Naive thymus-derived CD8-positive, alpha-beta T cell (primary cell): ENCODE data around the gene SKAP1. TPM values are rescaled to one million over a fixed set of nuclear protein-coding genes. Genes with fewer than 3 reads are reported as not detected.
A peak's percentile ranks its signal among the peaks of the same experiment; 100 is the strongest.
"Not testable (repeated sequence)": the region's sequence is repeated elsewhere in the genome, so short reads cannot be mapped to it uniquely, and the experiment has no call there.

ENCODE experiments used
- ATAC-seq, 2 donors: fragments of 150-1000 bp; cut with Tn5 transposase in 1 of 2; sonication (Bioruptor Pico), chemical (Tn5 transposase) in 1 of 2; 1 replicate in 1 of 2; 2 replicates in 1 of 2; pipeline ENCODE4 v1.10.0; 2021; ENCODE audit warnings: mild to moderate bottlenecking in 2 of 2, moderate library complexity in 2 of 2
- POLR2A ChIA-PET: fragments of 350-600 bp; sonication (Branson Sonifier 250); formaldehyde crosslinking; loops from one replicate; lab custom pipeline; 2021; ENCODE audit warnings: antibody characterized with exemption; lab: Charles Lee
- DNase-seq, 10 donors: peaks; one replicate each; pipeline versions ENCODE4 v3.0.0 to v3.0.0-alpha.2; 2020 to 2022
- H3K27ac Mint-ChIP-seq, 10 donors: one replicate each; pipeline ENCODE4 v1.8.0; 2020 to 2022; ENCODE audit warnings: mild to moderate bottlenecking in 10 of 10, mixed read lengths in 10 of 10, moderate library complexity in 4 of 10, inconsistent platforms in 1 of 10
- H3K27me3 Mint-ChIP-seq, 5 donors: one replicate each; pipeline ENCODE4 v1.8.0; 2021 to 2022; ENCODE audit warnings: mixed read lengths in 5 of 5
- H3K36me3 Mint-ChIP-seq, 3 donors: one replicate each; pipeline ENCODE4 v1.8.0; 2020 to 2022; ENCODE audit warnings: mixed read lengths in 3 of 3, mild to moderate bottlenecking in 2 of 3, inconsistent platforms in 1 of 3
- H3K4me1 Mint-ChIP-seq, 4 donors: one replicate each; pipeline ENCODE4 v1.8.0; 2021 to 2022; ENCODE audit warnings: mixed read lengths in 4 of 4
- H3K4me3 Mint-ChIP-seq, 10 donors: one replicate each; pipeline ENCODE4 v1.8.0; 2020 to 2022; ENCODE audit warnings: mild to moderate bottlenecking in 10 of 10, mixed read lengths in 10 of 10, moderate library complexity in 6 of 10, inconsistent platforms in 1 of 10
- H3K9me3 Mint-ChIP-seq, 9 donors: one replicate each; pipeline ENCODE4 v1.8.0; 2020 to 2022; ENCODE audit warnings: mixed read lengths in 9 of 9, mild to moderate bottlenecking in 3 of 9, inconsistent platforms in 1 of 9, moderate library complexity in 1 of 9
- polyA plus RNA-seq, 3 donors: library from polyadenylated mRNA; unstranded; fragments of 300-500 nt; fragmentation: Illumina TruSeq; gene quantifications; one replicate each; pipeline ENCODE4 v1.2.3, GENCODE V29; 2021
- total RNA-seq, 8 experiments: library from RNA in 2 of 8; stranded (reverse) in 2 of 8; gene quantifications; one replicate each; pipeline ENCODE4 v1.2.3 and lab custom pipeline; 2021 to 2026

Gene SKAP1
- total and polyA plus RNA-seq, 5 experiments from 2014 or later = 73.0 to 237 (median 223) TPM

GRCh38 chr17:48202959-48203358 lies 227.1 kb downstream of the SKAP1 start:
- no peak for DNase-seq
- POLR2A ChIA-PET = no interaction called here
- H3K27ac Mint-ChIP-seq = peak overlapping the region in 3 of 10 donors; percentile 56 to 81 (median 58)
- H3K4me3 Mint-ChIP-seq = no peak overlapping the region
- H3K27me3 Mint-ChIP-seq = no peaks in the 10 kb centered on the region
- H3K4me1 Mint-ChIP-seq = peaks cover 17 to 32% (median 25%) of the 10 kb centered on the region in 4 donors
- H3K9me3 Mint-ChIP-seq = no peaks in the 10 kb centered on the region
- no peak for ATAC-seq
- H3K36me3 Mint-ChIP-seq = peaks cover 3 to 46% (median 15%) of the 10 kb centered on the region in 3 donors

- H3K4me1 Mint-ChIP-seq = peaks cover 32 to 50% (median 38%) of the 10 kb centered on the region in 4 donors
- H3K36me3 Mint-ChIP-seq = peaks cover 0 to 53% (median 21%) of the 10 kb centered on the region in 3 donors
- POLR2A ChIA-PET = no interaction called here
- ATAC-seq = no peak
- H3K27ac Mint-ChIP-seq = peak overlapping the region in 7 of 10 donors; percentile 1 to 73 (median 23)
- DNase-seq = no peak
- no peak overlapping the region for H3K4me3 Mint-ChIP-seq
- H3K9me3 Mint-ChIP-seq = no peaks in the 10 kb centered on the region
- H3K27me3 Mint-ChIP-seq = no peaks in the 10 kb centered on the region
These were observed 231.0 kb downstream of the SKAP1 start for GRCh38 chr17:48198950-48199541.

GRCh38 chr17:48195910-48196309 lies 234.1 kb downstream of the SKAP1 start:
- H3K4me1 Mint-ChIP-seq = peaks cover 35 to 54% (median 48%) of the 10 kb centered on the region in 4 donors
- no peak for DNase-seq
- peak overlapping the region in 2 of 10 donors; percentile 15 to 75 for H3K27ac Mint-ChIP-seq
- H3K4me3 Mint-ChIP-seq = no peak overlapping the region
- POLR2A ChIA-PET = no interaction called here
- no peaks in the 10 kb centered on the region for H3K9me3 Mint-ChIP-seq
- H3K36me3 Mint-ChIP-seq = peaks cover 0 to 76% (median 24%) of the 10 kb centered on the region in 3 donors
- no peak for ATAC-seq
- H3K27me3 Mint-ChIP-seq = no peaks in the 10 kb centered on the region

- H3K36me3 Mint-ChIP-seq = peaks cover 0 to 73% (median 18%) of the 10 kb centered on the region in 3 donors
- peak in 4 of 10 donors; percentile 5 to 49 (median 24) for DNase-seq
These were observed 235.9 kb downstream of the SKAP1 start for GRCh38 chr17:48194097-48194550.

GRCh38 chr17:48192321-48192731 lies 237.7 kb downstream of the SKAP1 start:
- no peak for ATAC-seq
- H3K36me3 Mint-ChIP-seq = peaks cover 5 to 76% (median 11%) of the 10 kb centered on the region in 3 donors

More at GRCh38 chr17:48194097-48194550, 235.9 kb downstream of the SKAP1 start:
- Mint-ChIP-seq H3K4me1 (peaks cover 30 to 47% (median 40%) of the 10 kb centered on the region in 4 donors), H3K27ac (peak overlapping the region in 6 of 10 donors; percentile 22 to 90 (median 34)), H3K9me3 (no peaks in the 10 kb centered on the region), H3K27me3 (no peaks in the 10 kb centered on the region), H3K4me3 (peak overlapping the region in 7 of 10 donors; percentile 1 to 51 (median 24))
- peak; percentile 66 to 88 for ATAC-seq
- POLR2A ChIA-PET = no interaction called here

GRCh38 chr17:48191362-48191761 lies 238.7 kb downstream of the SKAP1 start:
- DNase-seq = no peak
- Mint-ChIP-seq H3K4me1 (peaks cover 23 to 33% (median 31%) of the 10 kb centered on the region in 4 donors), H3K36me3 (peaks cover 5 to 77% (median 9%) of the 10 kb centered on the region in 3 donors), H3K27ac (peak overlapping the region in 4 of 10 donors; percentile 12 to 60 (median 29)), H3K9me3 (no peaks in the 10 kb centered on the region), H3K27me3 (no peaks in the 10 kb centered on the region), H3K4me3 (no peak overlapping the region)
- no peak for ATAC-seq
- POLR2A ChIA-PET = interaction anchor here (0.6 kb wide), 1 partner anchor 51 kb away, joined by 5 read pairs; no protein-coding TSS in a partner anchor

More at GRCh38 chr17:48192321-48192731, 237.7 kb downstream of the SKAP1 start:
- peak overlapping the region in 5 of 10 donors; percentile 16 to 77 (median 31) for H3K27ac Mint-ChIP-seq
- H3K27me3 Mint-ChIP-seq = no peaks in the 10 kb centered on the region
- H3K4me1 Mint-ChIP-seq = peaks cover 27 to 40% (median 34%) of the 10 kb centered on the region in 4 donors
- H3K9me3 Mint-ChIP-seq = no peaks in the 10 kb centered on the region
- peak overlapping the region in 1 of 10 donors; percentile 28 for H3K4me3 Mint-ChIP-seq
- no peak for DNase-seq
- POLR2A ChIA-PET = no interaction called here

- peaks cover 5 to 80% (median 12%) of the 10 kb centered on the region in 3 donors for H3K36me3 Mint-ChIP-seq
- H3K27ac Mint-ChIP-seq = peak overlapping the region in 1 of 10 donors; percentile 60
- ATAC-seq (no peak), DNase-seq (no peak)
- POLR2A ChIA-PET = interaction anchor here (0.6 kb wide), 1 partner anchor 51 kb away, joined by 5 read pairs; no protein-coding TSS in a partner anchor
- H3K4me3 Mint-ChIP-seq = no peak overlapping the region
- peaks cover 22 to 31% (median 28%) of the 10 kb centered on the region in 4 donors for H3K4me1 Mint-ChIP-seq
- no peaks in the 10 kb centered on the region for H3K9me3 Mint-ChIP-seq
- H3K27me3 Mint-ChIP-seq = no peaks in the 10 kb centered on the region
These were observed 239.1 kb downstream of the SKAP1 start for GRCh38 chr17:48190871-48191270.

GRCh38 chr17:48187872-48188608 lies 242.0 kb downstream of the SKAP1 start:
- POLR2A ChIA-PET = no interaction called here
- H3K27ac Mint-ChIP-seq = peak overlapping the region in 2 of 10 donors; percentile 29 to 34
- DNase-seq (no peak), ATAC-seq (no peak)
- H3K9me3 Mint-ChIP-seq = no peaks in the 10 kb centered on the region
- peaks cover 6 to 89% (median 11%) of the 10 kb centered on the region in 3 donors for H3K36me3 Mint-ChIP-seq
- H3K27me3 Mint-ChIP-seq = no peaks in the 10 kb centered on the region
- no peak overlapping the region for H3K4me3 Mint-ChIP-seq
- peaks cover 4 to 11% (median 7%) of the 10 kb centered on the region in 4 donors for H3K4me1 Mint-ChIP-seq

GRCh38 chr17:48186317-48186716 lies 243.7 kb downstream of the SKAP1 start:
- Mint-ChIP-seq H3K36me3 (peaks cover 11 to 89% (median 16%) of the 10 kb centered on the region in 3 donors), H3K4me1 (peaks cover 0 to 11% (median 5%) of the 10 kb centered on the region in 4 donors), H3K27ac (peak overlapping the region in 4 of 10 donors; percentile 19 to 63 (median 38))
- ATAC-seq, H3K9me3 Mint-ChIP-seq, POLR2A ChIA-PET, H3K27me3 Mint-ChIP-seq, H3K4me3 Mint-ChIP-seq, DNase-seq: not testable (repeated sequence)

- Mint-ChIP-seq H3K36me3 (peaks cover 16 to 93% (median 22%) of the 10 kb centered on the region in 3 donors), H3K27ac (no peak overlapping the region), H3K27me3 (no peaks in the 10 kb centered on the region), H3K4me1 (peaks cover 0 to 11% (median 7%) of the 10 kb centered on the region in 4 donors), H3K4me3 (peak overlapping the region in 1 of 10 donors; percentile 10), H3K9me3 (no peaks in the 10 kb centered on the region)
- ATAC-seq = no peak
- POLR2A ChIA-PET = no interaction called here
- no peak for DNase-seq
These were observed 245.3 kb downstream of the SKAP1 start for GRCh38 chr17:48184721-48185120.

GRCh38 chr17:48181653-48182052 lies 248.4 kb downstream of the SKAP1 start:
- H3K27ac Mint-ChIP-seq = peak overlapping the region in 1 of 10 donors; percentile 3
- ATAC-seq = no peak
- no peaks in the 10 kb centered on the region for H3K27me3 Mint-ChIP-seq
- POLR2A ChIA-PET = interaction anchor here (0.7 kb wide), 1 partner anchor 1900 kb away, joined by 3 read pairs; no protein-coding TSS in a partner anchor
- DNase-seq = no peak
- no peak overlapping the region for H3K4me3 Mint-ChIP-seq
- peaks cover 0 to 11% (median 7%) of the 10 kb centered on the region in 4 donors for H3K4me1 Mint-ChIP-seq
- H3K9me3 Mint-ChIP-seq = no peaks in the 10 kb centered on the region
- peaks cover 20 to 94% (median 21%) of the 10 kb centered on the region in 3 donors for H3K36me3 Mint-ChIP-seq

- Mint-ChIP-seq H3K9me3 (no peaks in the 10 kb centered on the region), H3K4me1 (peaks cover 0 to 14% (median 8%) of the 10 kb centered on the region in 4 donors), H3K27ac (peak overlapping the region in 2 of 10 donors; percentile 2), H3K36me3 (peaks cover 19 to 94% (median 21%) of the 10 kb centered on the region in 3 donors), H3K27me3 (no peaks in the 10 kb centered on the region), H3K4me3 (no peak overlapping the region)
- POLR2A ChIA-PET = interaction anchor here (0.7 kb wide), 1 partner anchor 1900 kb away, joined by 3 read pairs; no protein-coding TSS in a partner anchor
- no peak for ATAC-seq
- DNase-seq = no peak
These were observed 249.0 kb downstream of the SKAP1 start for GRCh38 chr17:48180842-48181629.
